Loucy (cell line): Measurements from ENCODE around the gene INVS.

Experiments used
- H2AFZ ChIP-seq: fragments of 200-600 bp; sonication (generic); 2 replicates; pipeline ENCODE4 v1.6.0; 2016; ENCODE audit warnings: antibody characterized with exemption, mild to moderate bottlenecking, low read length, moderate library complexity
- H3F3A ChIP-seq: fragments of 200-600 bp; 2 replicates; pipeline ENCODE4 v1.6.0; 2016; ENCODE audit warnings: antibody characterized with exemption, low read depth, mild to moderate bottlenecking
- H3K27me3 ChIP-seq: fragments of 200-600 bp; sonication (generic); 2 replicates; pipeline ENCODE4 v1.6.1; 2014; ENCODE audit warnings: low read length, mild to moderate bottlenecking; ENCODE audit not compliant: insufficient read depth, poor library complexity, severe bottlenecking
- H3K36me3 ChIP-seq: fragments of 200-600 bp; sonication (generic); 2 replicates; pipeline ENCODE4 v1.6.1; 2016; ENCODE audit warnings: low read length; ENCODE audit not compliant: insufficient read depth
- H3K4me1 ChIP-seq: fragments of 200-600 bp; sonication (generic); 2 replicates; pipeline ENCODE4 v1.5.1; 2014; ENCODE audit warnings: low read length, mild to moderate bottlenecking; ENCODE audit not compliant: insufficient read depth, poor library complexity, severe bottlenecking
- H3K4me2 ChIP-seq: fragments of 200-600 bp; sonication (generic); 2 replicates; pipeline ENCODE4 v1.6.0; 2014; ENCODE audit warnings: antibody characterized with exemption, low read length, low read depth, mild to moderate bottlenecking; ENCODE audit not compliant: poor library complexity, severe bottlenecking
- H3K4me3 ChIP-seq: fragments of 200-600 bp; sonication (generic); 2 replicates; pipeline ENCODE4 v1.5.1; 2014; ENCODE audit warnings: low read length, mild to moderate bottlenecking, mixed read lengths; ENCODE audit not compliant: poor library complexity, severe bottlenecking
- H3K79me2 ChIP-seq: fragments of 200-600 bp; sonication (generic); 2 replicates; pipeline ENCODE4 v1.6.1; 2014; ENCODE audit warnings: low read length; ENCODE audit not compliant: insufficient read depth
- H3K9ac ChIP-seq: fragments of 200-600 bp; sonication (generic); 2 replicates; pipeline ENCODE4 v1.6.0; 2014; ENCODE audit warnings: mild to moderate bottlenecking, low read depth, low read length, moderate library complexity; ENCODE audit not compliant: poor library complexity, severe bottlenecking
- H3K9me2 ChIP-seq: fragments of 200-600 bp; sonication (generic); replicated peaks from 2 replicates; pipeline ENCODE4 v1.6.1; 2016; ENCODE audit warnings: low read depth, low read length, mixed read lengths
- H3K9me3 ChIP-seq: fragments of 200-600 bp; sonication (generic); 2 replicates; pipeline ENCODE4 v1.6.1; 2014; ENCODE audit warnings: mild to moderate bottlenecking, antibody characterized with exemption, low read length, low read depth; ENCODE audit not compliant: insufficient read depth
- H4K20me1 ChIP-seq: fragments of 200-600 bp; sonication (generic); 2 replicates; pipeline ENCODE4 v1.6.0; 2014; ENCODE audit warnings: antibody characterized with exemption, low read length, mild to moderate bottlenecking; ENCODE audit not compliant: insufficient read depth, poor library complexity, severe bottlenecking
- EZH2phosphoT487 ChIP-seq: fragments of 200-600 bp; IDR thresholded peaks from 2 replicates; pipeline ENCODE4 v1.6.1; 2018; ENCODE audit warnings: antibody characterized with exemption, mild to moderate bottlenecking, moderate library complexity, borderline replicate concordance
- TF ChIP-seq, protein P1 (sequence below): fragments of 200-600 bp; sonication (generic); conservative IDR thresholded peaks from 2 replicates; pipeline ENCODE4 v1.5.1; 2014; ENCODE audit warnings: mild to moderate bottlenecking, antibody characterized with exemption, low read length

Gene INVS

DNA sequence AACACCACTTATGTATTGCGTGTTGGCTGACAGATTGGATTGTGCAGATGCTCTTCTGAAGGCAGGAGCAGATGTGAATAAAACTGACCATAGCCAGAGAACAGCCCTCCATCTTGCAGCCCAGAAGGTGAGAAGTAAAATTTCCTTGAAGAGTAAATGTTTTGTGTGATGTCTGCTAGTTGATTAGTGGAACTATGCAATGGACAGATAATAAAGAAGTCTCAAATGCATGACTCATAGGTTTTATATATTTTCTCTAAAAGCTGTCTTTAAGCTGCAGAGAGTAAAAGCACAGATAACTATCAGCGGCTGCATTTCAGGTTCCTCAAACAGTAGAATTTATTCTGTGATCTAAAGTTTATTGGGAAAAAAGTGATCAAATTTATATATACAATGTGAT, 27.4 kb downstream of the INVS start:
- 0 out of 2 replicates have a peak, but pooled peaks cover 2% of the 10 kb centered on the region for H3F3A ChIP-seq
- H3K4me2 ChIP-seq, result no peak overlapping the region
- no peaks in the 10 kb centered on the region for H3K4me1 ChIP-seq
- H3K4me3 ChIP-seq, result no peak overlapping the region
- no peaks in the 10 kb centered on the region for H3K9me2 ChIP-seq
- no peak overlapping the region for H3K9ac ChIP-seq
- no peaks in the 10 kb centered on the region for H3K79me2 ChIP-seq
- H3K27me3 ChIP-seq, result no peaks in the 10 kb centered on the region
- TF ChIP-seq, protein P1, sequence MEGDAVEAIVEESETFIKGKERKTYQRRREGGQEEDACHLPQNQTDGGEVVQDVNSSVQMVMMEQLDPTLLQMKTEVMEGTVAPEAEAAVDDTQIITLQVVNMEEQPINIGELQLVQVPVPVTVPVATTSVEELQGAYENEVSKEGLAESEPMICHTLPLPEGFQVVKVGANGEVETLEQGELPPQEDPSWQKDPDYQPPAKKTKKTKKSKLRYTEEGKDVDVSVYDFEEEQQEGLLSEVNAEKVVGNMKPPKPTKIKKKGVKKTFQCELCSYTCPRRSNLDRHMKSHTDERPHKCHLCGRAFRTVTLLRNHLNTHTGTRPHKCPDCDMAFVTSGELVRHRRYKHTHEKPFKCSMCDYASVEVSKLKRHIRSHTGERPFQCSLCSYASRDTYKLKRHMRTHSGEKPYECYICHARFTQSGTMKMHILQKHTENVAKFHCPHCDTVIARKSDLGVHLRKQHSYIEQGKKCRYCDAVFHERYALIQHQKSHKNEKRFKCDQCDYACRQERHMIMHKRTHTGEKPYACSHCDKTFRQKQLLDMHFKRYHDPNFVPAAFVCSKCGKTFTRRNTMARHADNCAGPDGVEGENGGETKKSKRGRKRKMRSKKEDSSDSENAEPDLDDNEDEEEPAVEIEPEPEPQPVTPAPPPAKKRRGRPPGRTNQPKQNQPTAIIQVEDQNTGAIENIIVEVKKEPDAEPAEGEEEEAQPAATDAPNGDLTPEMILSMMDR, result no peak
- no peaks in the 10 kb centered on the region for H4K20me1 ChIP-seq
- H3K9me3 ChIP-seq, result no peaks in the 10 kb centered on the region
- H3K36me3 ChIP-seq, result peaks cover 17% of the 10 kb centered on the region
- H2AFZ ChIP-seq, result no peak overlapping the region

DNA sequence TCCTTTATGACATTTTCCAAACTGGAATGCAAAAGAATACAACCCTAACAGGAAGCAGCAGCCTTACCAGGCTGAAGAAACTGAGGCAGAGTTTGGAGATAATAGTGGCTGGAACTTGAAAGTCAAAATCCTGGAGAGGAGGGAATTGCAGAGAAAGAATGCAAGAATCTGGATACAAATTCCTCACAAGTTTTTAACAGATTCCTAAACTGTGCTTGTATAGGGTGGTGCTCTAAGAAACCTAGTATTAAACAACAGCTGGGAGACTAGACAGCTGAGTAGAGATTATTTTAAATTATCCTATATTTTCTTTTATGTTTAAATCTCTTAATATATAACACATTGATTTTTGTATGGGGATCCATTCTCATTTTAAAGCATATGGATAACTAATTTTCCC, 30.7 kb downstream of the INVS start:
- H3K9me3 ChIP-seq, result no peaks in the 10 kb centered on the region
- peaks cover 17% of the 10 kb centered on the region for H3K36me3 ChIP-seq
- no peaks in the 10 kb centered on the region for H4K20me1 ChIP-seq
- no peaks in the 10 kb centered on the region for H3K79me2 ChIP-seq
- H3K9me2 ChIP-seq, result no peaks in the 10 kb centered on the region
- TF ChIP-seq, protein P1, result no peak
- TF ChIP-seq EZH2phosphoT487, result no peak
- H3K27me3 ChIP-seq, result no peaks in the 10 kb centered on the region
- H3K4me1 ChIP-seq, result no peaks in the 10 kb centered on the region
- H2AFZ ChIP-seq, result no peak overlapping the region
- no peak overlapping the region for H3K4me3 ChIP-seq
- H3F3A ChIP-seq, result 0 out of 2 replicates have a peak, but pooled peaks cover 2% of the 10 kb centered on the region
- H3K9ac ChIP-seq, result no peak overlapping the region
- no peak overlapping the region for H3K4me2 ChIP-seq

DNA sequence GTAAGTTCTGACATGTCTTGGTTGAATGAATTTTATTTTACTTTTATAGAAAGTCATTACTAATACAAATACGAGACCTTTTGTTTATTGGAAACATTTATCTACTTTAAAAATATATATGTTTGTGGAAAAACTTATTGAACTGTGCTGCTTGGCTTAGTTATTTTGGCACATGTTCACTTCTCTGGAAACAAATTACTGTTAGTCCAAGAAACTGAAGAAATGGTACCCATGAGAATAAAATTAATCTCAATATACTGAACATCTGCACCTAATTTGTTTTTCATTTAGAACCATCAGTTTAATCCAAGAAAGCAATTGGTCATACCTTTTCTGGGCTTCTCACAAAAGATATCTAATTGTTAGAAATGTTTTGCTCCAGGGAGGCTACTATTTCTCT, 32.2 kb downstream of the INVS start:
- Histone ChIP-seq H3K36me3 (peaks cover 17% of the 10 kb centered on the region), H3K4me2 (no peak overlapping the region), H3K79me2 (no peaks in the 10 kb centered on the region), H3K9ac (no peak overlapping the region), H2AFZ (no peak overlapping the region), H3F3A (0 out of 2 replicates have a peak, but pooled peaks cover 2% of the 10 kb centered on the region), H3K4me3 (no peak overlapping the region), H3K9me2 (no peaks in the 10 kb centered on the region), H3K27me3 (no peaks in the 10 kb centered on the region), H3K4me1 (no peaks in the 10 kb centered on the region), H4K20me1 (no peaks in the 10 kb centered on the region), H3K9me3 (no peaks in the 10 kb centered on the region)
- TF ChIP-seq, protein P1, result no peak
- no peak for TF ChIP-seq EZH2phosphoT487
